ENCODE data around the gene UNKL.

- no peak for TF ChIP-seq HDAC6 (IDR thresholded peaks at IDR 0.05; ENCODE audit: low read depth, low read length)
- TF ChIP-seq CTBP2 (IDR thresholded peaks at IDR 0.05; ENCODE audit: borderline replicate concordance, insufficient read depth, insufficient read length, low read length) = no peak
- no peak for TF ChIP-seq HDAC2 (IDR thresholded peaks at IDR 0.05; ENCODE audit: borderline replicate concordance in 1 of 2, low read depth in 2 of 2, low read length in 2 of 2)
- TF ChIP-seq CTCF (IDR thresholded peaks at IDR 0.05; ENCODE audit: control extremely low read depth in 1 of 3, insufficient read depth in 1 of 3, low read depth in 1 of 3, low read length in 3 of 3) = no peak
- TF ChIP-seq SP1 (IDR thresholded peaks at IDR 0.05; ENCODE audit: low read depth, low read length) = no peak
- TF ChIP-seq SIX5 (IDR thresholded peaks at IDR 0.05; ENCODE audit: low read depth, low read length) = no peak
- no peak for TF ChIP-seq POLR2A (IDR thresholded peaks at IDR 0.05; ENCODE audit: control extremely low read depth in 1 of 2, low read depth in 2 of 2, low read length in 2 of 2)
- no peak for TF ChIP-seq POLR2AphosphoS5 (IDR thresholded peaks at IDR 0.05; ENCODE audit: low read depth, low read length)
- TF ChIP-seq RAD21 (IDR thresholded peaks at IDR 0.05 in 1 of 2, conservative IDR thresholded peaks at IDR 0.05 in 1 of 2; ENCODE audit: low read depth in 2 of 2, low read length in 2 of 2) = no peak
- TF ChIP-seq SAP30 (IDR thresholded peaks at IDR 0.05; ENCODE audit: insufficient read depth, insufficient replicate concordance, low read length) = no peak
Observed at GRCh38 chr16:1456951-1457350, 42.4 kb upstream of the UNKL start.
